Body of pancreas (tissue), 4 donors: ENCODE measurements around the gene KANSL2. TPM values are rescaled to one million over a fixed set of nuclear protein-coding genes. Genes with fewer than 3 reads are reported as not detected.

ENCODE experiments used
- ATAC-seq: fragments of 150-250 bp; one replicate; pipeline ENCODE4 v1.9.1; 2016
- DNase-seq, 4 donors: peaks; one replicate each; pipeline ENCODE4 v3.0.0-alpha.2; 2019
- H3K27ac ChIP-seq, 4 donors: fragments of 200-600 bp; sonication (generic); 1 replicate in 3 of 4; 2 replicates in 1 of 4; pipeline versions ENCODE4 v1.5.1 to v1.6.1; 2016 to 2019; ENCODE audit warnings: mild to moderate bottlenecking in 1 of 4, mixed read lengths in 1 of 4, moderate library complexity in 1 of 4
- H3K27me3 ChIP-seq, 2 donors: fragments of 200-600 bp; sonication (generic); one replicate each; pipeline ENCODE4 v1.6.0; 2016; ENCODE audit warnings: mild to moderate bottlenecking in 1 of 2
- H3K36me3 ChIP-seq, 2 donors: fragments of 200-600 bp; sonication (generic); replicated peaks in 1 of 2; 2 replicates each; pipeline ENCODE4 v1.5.1; 2016; ENCODE audit warnings: low read depth in 2 of 2; ENCODE audit not compliant: insufficient read depth in 1 of 2
- H3K4me1 ChIP-seq: fragments of 200-600 bp; sonication (generic); one replicate; pipeline ENCODE4 v1.6.0; 2016
- H3K4me3 ChIP-seq, 2 donors: fragments of 200-600 bp; sonication (generic); 1 replicate in 1 of 2; 2 replicates in 1 of 2; pipeline ENCODE4 v1.5.1; 2016 to 2019
- H3K9me3 ChIP-seq, 3 donors: fragments of 200-600 bp; sonication (generic); 1 replicate in 2 of 3; 2 replicates in 1 of 3; pipeline ENCODE4 v1.5.1; 2016
- CTCF ChIP-seq, 7 experiments: fragments of 450-650 bp in 4 of 7; fragments of 200-600 bp in 3 of 7; sonication (generic) in 3 of 7; IDR thresholded peaks; one replicate each; pipeline ENCODE4 v1.5.1; 2016 to 2019; ENCODE audit warnings: antibody characterized with exemption in 7 of 7
- POLR2A ChIP-seq, 3 donors: fragments of 450-650 bp; IDR thresholded peaks; one replicate each; pipeline ENCODE4 v1.6.1; 2016; ENCODE audit warnings: antibody characterized with exemption in 3 of 3, mild to moderate bottlenecking in 2 of 3
- WGBS, 2 donors: methylation state at CpG; one replicate each; pipeline ENCODE4 v1.1.5; 2017; 5-methylcytosine and 5-hydroxymethylcytosine counted together
- intact Hi-C: fragments of 100-400 bp; cut with DNase I; formaldehyde crosslinking; loops from one replicate; pipeline ENCODE4 v1.15.1; 2023
- microRNA counts, 2 donors: library from miRNA; unstranded; fragments of <30 nt; microRNA quantifications; one replicate each; lab custom pipeline; 2017
- microRNA-seq, 2 donors: library from miRNA; unstranded; fragments of <30 nt; microRNA quantifications; one replicate each; pipeline ENCODE4, GENCODE V29; 2016; ENCODE audit warnings: borderline number of aligned reads in 2 of 2, borderline replicate concordance in 2 of 2
- small RNA-seq: library from RNA; depleted of rRNA; stranded (forward); fragments of <200 nt; gene quantifications from one replicate; pipeline ENCODE3, GENCODE V24; 2016
- total RNA-seq, 2 donors: library from RNA; depleted of rRNA; stranded (reverse); fragments of >200 nt; gene quantifications; one replicate each; pipeline ENCODE4 v1.1.0, GENCODE V29; 2016

KANSL2 gene
- total RNA-seq, 2 donors from 2014 or later: 19.1 to 20.0 TPM

GRCh38 chr12:48615681-48616080, 66.4 kb downstream of the KANSL2 start:
- 69 to 79% methylated on average over 4 of the region's 4 CpGs for WGBS, 2 donors
- intact Hi-C loops: no loop called here
- no peak overlapping the region for H3K4me3 ChIP-seq
- no peaks in the 10 kb centered on the region for H3K36me3 ChIP-seq
- no peaks in the 10 kb centered on the region for H3K4me1 ChIP-seq
- H3K27ac ChIP-seq: no peak overlapping the region
- TF ChIP-seq CTCF (IDR thresholded peaks at IDR 0.05): no peak
- TF ChIP-seq POLR2A (IDR thresholded peaks at IDR 0.05): no peak
- peaks cover 0 to 5% (median 0%) of the 10 kb centered on the region in 3 donors for H3K9me3 ChIP-seq
- no peaks in the 10 kb centered on the region for H3K27me3 ChIP-seq
- ATAC-seq: no peak
- no peak for DNase-seq

GRCh38 chr12:48613321-48613720, 68.7 kb downstream of the KANSL2 start:
- intact Hi-C loops: no loop called here
- TF ChIP-seq CTCF (IDR thresholded peaks at IDR 0.05) (no peak), POLR2A (IDR thresholded peaks at IDR 0.05) (no peak)
- Histone ChIP-seq H3K9me3 (peaks cover 0 to 12% (median 0%) of the 10 kb centered on the region in 3 donors), H3K27me3 (no peaks in the 10 kb centered on the region), H3K4me1 (no peaks in the 10 kb centered on the region), H3K4me3 (no peak overlapping the region), H3K27ac (no peak overlapping the region), H3K36me3 (no peaks in the 10 kb centered on the region)
- ATAC-seq: no peak
- DNase-seq: no peak
- WGBS, 2 donors: 50 to 60% methylated on average over 1 of the region's 1 CpG

MicroRNA genes within 50 kb of the gene (microRNA counts, 767-probe panel; counts per million panel counts)
- 0 to 736 counts per million in 2 donors for microRNA hsa-miR-1291 (lab: Ali Mortazavi, UCI)

Small RNA genes within 50 kb of the gene (microRNA-seq; reads per million reads assigned to microRNA genes)
- gene MIR1291: 0.90 to 2.8 reads per million in 2 donors

Small RNA genes within 50 kb of the gene (small RNA-seq; reads per million reads assigned to genes)
- gene MIR1291: not detected
- gene SNORA2A: 3.5 reads per million, percentile 82 among the genes with 10 or more reads in this experiment
- gene SNORA2B: 9.8 reads per million, percentile 92 among the genes with 10 or more reads in this experiment
- gene SNORA2C: 0.85 reads per million, percentile 27 among the genes with 10 or more reads in this experiment

Other genes with a start within 250 kb of the KANSL2 start
- not detected for gene ANP32D, start 209.7 kb downstream of the KANSL2 start, total RNA-seq
- gene C12orf54, start 199.7 kb downstream of the KANSL2 start, total RNA-seq: not detected
- gene OR8S1, start 156.6 kb downstream of the KANSL2 start, total RNA-seq: not detected
- not detected for gene LALBA, start 112.2 kb downstream of the KANSL2 start, total RNA-seq
- 10 to 100 TPM; 12.5 to 31.6 TPM for gene CCNT1, start 34.5 kb upstream of the KANSL2 start, total RNA-seq
- 10 to 100 TPM; 38.6 to 59.1 TPM for gene ADCY6, start 106.9 kb upstream of the KANSL2 start, total RNA-seq
- gene CACNB3, start 136.3 kb upstream of the KANSL2 start, total RNA-seq: 1 to 10 TPM; 4.0 to 6.7 TPM
- gene DDX23, start 169.9 kb upstream of the KANSL2 start, total RNA-seq: 10 to 100 TPM; 37.4 to 50.8 TPM
- 1 to 10 TPM in 1 of 2 donors, not detected in 1; 1.6 TPM for gene RND1, start 183.6 kb upstream of the KANSL2 start, total RNA-seq
- gene FKBP11, start 243.3 kb upstream of the KANSL2 start, total RNA-seq: 10 to 100 TPM; 31.1 to 98.6 TPM